Measurements from ENCODE around the gene ZNF322. TPM values are rescaled to one million over a fixed set of nuclear protein-coding genes. Genes with fewer than 3 reads are reported as not detected.

Gene ZNF322
- total RNA-seq, 1 donor from 2014 or later, result 46.5 TPM

GRCh38 chr6:26613689-26614683 lies 45.6 kb downstream of the ZNF322 start:
- DNase-seq (ENCODE audit: low spot score, unreplicated experiment), result peak; percentile 41
- peak overlapping the region; percentile 71 for H3K27ac Mint-ChIP-seq
- H3K4me3 Mint-ChIP-seq (ENCODE audit: low read depth), result peak overlapping the region; percentile 84
- H3K9me3 Mint-ChIP-seq (ENCODE audit: low read depth), result peaks cover 4% of the 10 kb centered on the region
- peaks cover 6% of the 10 kb centered on the region for H3K4me1 Mint-ChIP-seq (ENCODE audit: low read depth)
- H3K36me3 Mint-ChIP-seq (ENCODE audit: insufficient read depth), result no peaks in the 10 kb centered on the region
- peaks cover 57% of the 10 kb centered on the region for H3K27me3 Mint-ChIP-seq
- peak; percentile 23 for TF ChIP-seq CTCF (IDR thresholded peaks at IDR 0.05; ENCODE audit: unreplicated experiment)

GRCh38 chr6:26613201-26613600 lies 46.3 kb downstream of the ZNF322 start:
- Mint-ChIP-seq H3K27me3 (peaks cover 58% of the 10 kb centered on the region), H3K4me1 (ENCODE audit: low read depth) (peaks cover 6% of the 10 kb centered on the region), H3K9me3 (ENCODE audit: low read depth) (peaks cover 4% of the 10 kb centered on the region), H3K27ac (no peak overlapping the region), H3K36me3 (ENCODE audit: insufficient read depth) (no peaks in the 10 kb centered on the region), H3K4me3 (ENCODE audit: low read depth) (peak overlapping the region; percentile 84)
- no peak for DNase-seq (ENCODE audit: low spot score, unreplicated experiment)
- no peak for TF ChIP-seq CTCF (IDR thresholded peaks at IDR 0.05; ENCODE audit: unreplicated experiment)

- H3K27ac Mint-ChIP-seq, result no peak overlapping the region
- peaks cover 58% of the 10 kb centered on the region for H3K27me3 Mint-ChIP-seq
- H3K36me3 Mint-ChIP-seq (ENCODE audit: insufficient read depth), result no peaks in the 10 kb centered on the region
- H3K4me1 Mint-ChIP-seq (ENCODE audit: low read depth), result peaks cover 6% of the 10 kb centered on the region
- peaks cover 4% of the 10 kb centered on the region for H3K9me3 Mint-ChIP-seq (ENCODE audit: low read depth)
- no peak for DNase-seq (ENCODE audit: low spot score, unreplicated experiment)
- no peak for TF ChIP-seq CTCF (IDR thresholded peaks at IDR 0.05; ENCODE audit: unreplicated experiment)
- H3K4me3 Mint-ChIP-seq (ENCODE audit: low read depth), result no peak overlapping the region
These were observed 47.9 kb downstream of the ZNF322 start for GRCh38 chr6:26611599-26611998.

- no peaks in the 10 kb centered on the region for H3K9me3 Mint-ChIP-seq (ENCODE audit: low read depth)
- H3K36me3 Mint-ChIP-seq (ENCODE audit: insufficient read depth), result no peaks in the 10 kb centered on the region
- H3K27ac Mint-ChIP-seq, result no peak overlapping the region
- no peak overlapping the region for H3K4me3 Mint-ChIP-seq (ENCODE audit: low read depth)
- H3K27me3 Mint-ChIP-seq, result peaks cover 50% of the 10 kb centered on the region
- no peak for DNase-seq (ENCODE audit: low spot score, unreplicated experiment)
- no peak for TF ChIP-seq CTCF (IDR thresholded peaks at IDR 0.05; ENCODE audit: unreplicated experiment)
- peaks cover 6% of the 10 kb centered on the region for H3K4me1 Mint-ChIP-seq (ENCODE audit: low read depth)
These were observed 50.1 kb downstream of the ZNF322 start for GRCh38 chr6:26609463-26609862.

- DNase-seq (ENCODE audit: low spot score, unreplicated experiment), result peak; percentile 20
- no peak overlapping the region for H3K27ac Mint-ChIP-seq
- H3K36me3 Mint-ChIP-seq (ENCODE audit: insufficient read depth), result no peaks in the 10 kb centered on the region
- TF ChIP-seq CTCF (IDR thresholded peaks at IDR 0.05; ENCODE audit: unreplicated experiment), result peak; percentile 80
- no peak overlapping the region for H3K4me3 Mint-ChIP-seq (ENCODE audit: low read depth)
- H3K9me3 Mint-ChIP-seq (ENCODE audit: low read depth), result no peaks in the 10 kb centered on the region
- H3K4me1 Mint-ChIP-seq (ENCODE audit: low read depth), result no peaks in the 10 kb centered on the region
- peaks cover 32% of the 10 kb centered on the region for H3K27me3 Mint-ChIP-seq
These were observed 51.9 kb downstream of the ZNF322 start for GRCh38 chr6:26607434-26608230.
